K562 (cell line): ENCODE data around the gene SMG9. TPM values are rescaled to one million over a fixed set of nuclear protein-coding genes. Genes with fewer than 3 reads are reported as not detected.

Source experiments
- BCOR ChIP-seq: fragments of 450-650 bp; IDR thresholded peaks from 2 replicates; pipeline ENCODE4 v1.6.1; 2016
- BRD9 ChIP-seq: fragments of 450-650 bp; IDR thresholded peaks from 2 replicates; pipeline ENCODE4 v1.6.1; 2018; ENCODE audit warnings: low read depth; ENCODE audit not compliant: partially characterized antibody
- KAT7 ChIP-seq: sonication (generic); formaldehyde crosslinking; IDR thresholded peaks from 2 replicates; pipeline ENCODE4 v1.8.0; 2022; ENCODE audit warnings: missing genetic modification reagents, mild to moderate bottlenecking, borderline replicate concordance
- KDM5B ChIP-seq: fragments of 200-600 bp; sonication (generic); IDR thresholded peaks from 2 replicates; pipeline ENCODE4 v1.6.1; 2012; ENCODE audit warnings: low read depth, mild to moderate bottlenecking, moderate library complexity, low read length, control low read depth, inconsistent platforms; ENCODE audit not compliant: insufficient replicate concordance
- MAX ChIP-seq: sonication (generic); formaldehyde crosslinking; IDR thresholded peaks from 2 replicates; pipeline ENCODE4 v1.9.0; 2022; ENCODE audit warnings: mild to moderate bottlenecking, missing genetic modification reagents
- MTA2 ChIP-seq: fragments of 450-650 bp; IDR thresholded peaks from 2 replicates; pipeline ENCODE4 v1.6.1; 2016; ENCODE audit warnings: low read depth
- MTF1 ChIP-seq: fragments of 250-450 bp; sonication (Bioruptor Pico); IDR thresholded peaks from 2 replicates; pipeline ENCODE4 v1.9.0; 2021; ENCODE audit warnings: moderate library complexity, mild to moderate bottlenecking, inconsistent platforms, borderline replicate concordance
- POLR3A ChIP-seq: IDR thresholded peaks from 2 replicates; pipeline ENCODE4 v1.6.1; 2011; ENCODE audit warnings: borderline replicate concordance, mild to moderate bottlenecking, moderate library complexity; ENCODE audit not compliant: insufficient read length, insufficient read depth; ENCODE audit errors: extremely low read depth
- SMARCB1 ChIP-seq: IDR thresholded peaks from 2 replicates; pipeline ENCODE4 v1.6.1; 2011; ENCODE audit warnings: improper control_type of control experiment, low read depth; ENCODE audit not compliant: insufficient read length
- STAG1 ChIP-seq: sonication (generic); formaldehyde crosslinking; IDR thresholded peaks from 2 replicates; pipeline ENCODE4 v1.5.0; 2020; ENCODE audit warnings: missing genetic modification reagents, borderline replicate concordance
- STAT5B ChIP-seq: fragments of 250-450 bp; sonication (Bioruptor Pico); IDR thresholded peaks from 2 replicates; pipeline ENCODE4 v1.8.0; 2021; ENCODE audit warnings: mild to moderate bottlenecking, inconsistent platforms
- TAF15 ChIP-seq: fragments of 200-400 bp; formaldehyde crosslinking; IDR thresholded peaks from 2 replicates; pipeline ENCODE4 v1.6.1; 2017; ENCODE audit warnings: mild to moderate bottlenecking, low read depth, low read length, moderate library complexity
- ZBTB40 ChIP-seq, 2 experiments: fragments of 450-650 bp in 1 of 2; sonication (generic) in 1 of 2; formaldehyde crosslinking in 1 of 2; IDR thresholded peaks; 2 replicates each; pipeline versions ENCODE4 v1.7.1 to v1.9.0; 2016 to 2022; ENCODE audit warnings: inconsistent platforms in 1 of 2, mild to moderate bottlenecking in 1 of 2, missing genetic modification reagents in 1 of 2
- ZKSCAN1 ChIP-seq: fragments of 150-350 bp; IDR thresholded peaks from 2 replicates; pipeline ENCODE4 v1.6.1; 2016; ENCODE audit warnings: low read depth, low read length
- ZNF696 ChIP-seq: fragments of 250-450 bp; sonication (Bioruptor Pico); conservative IDR thresholded peaks from 2 replicates; pipeline ENCODE4 v1.4.0; 2020; ENCODE audit warnings: mild to moderate bottlenecking, moderate library complexity
- polyA plus RNA-seq, 8 experiments: library from polyadenylated mRNA; depleted of rRNA in 4 of 8; stranded (reverse) in 5 of 8; unstranded in 3 of 8; fragments of >200 nt; fragmentation: Nextera tagmentation in 2 of 8; fragmentation: Illumina TruSeq in 1 of 8; extraction: Ambion mirVana in 2 of 8; extraction: Trizol in 1 of 8; gene quantifications; 2 replicates each; pipeline versions ENCODE4 v1.2.1 to v1.2.3, GENCODE V29; 2011 to 2014; ENCODE audit warnings: inconsistent platforms in 1 of 8, missing spikeins in 1 of 8
- total RNA-seq, 7 experiments: library from RNA; depleted of rRNA in 6 of 7; stranded (reverse); fragments of >200 nt in 6 of 7; fragmentation: Illumina TruSeq in 2 of 7; extraction: Trizol in 2 of 7; gene quantifications; 2 replicates each; pipeline versions ENCODE4 v1.2.1 to v1.2.3, GENCODE V29; 2011 to 2021; ENCODE audit warnings: low replicate concordance in 1 of 7
- TF ChIP-seq, protein P1 (sequence below): sonication (generic); formaldehyde crosslinking; IDR thresholded peaks from 2 replicates; pipeline ENCODE4 v1.8.1; 2023; ENCODE audit warnings: mild to moderate bottlenecking, missing genetic modification reagents

SMG9 gene
- total and polyA plus RNA-seq, 9 of the 15 experiments (the other 6 are each of a cell fraction or from before 2014, with no cell fraction given) = 1.7 to 79.7 (median 40.2) TPM

DNA sequence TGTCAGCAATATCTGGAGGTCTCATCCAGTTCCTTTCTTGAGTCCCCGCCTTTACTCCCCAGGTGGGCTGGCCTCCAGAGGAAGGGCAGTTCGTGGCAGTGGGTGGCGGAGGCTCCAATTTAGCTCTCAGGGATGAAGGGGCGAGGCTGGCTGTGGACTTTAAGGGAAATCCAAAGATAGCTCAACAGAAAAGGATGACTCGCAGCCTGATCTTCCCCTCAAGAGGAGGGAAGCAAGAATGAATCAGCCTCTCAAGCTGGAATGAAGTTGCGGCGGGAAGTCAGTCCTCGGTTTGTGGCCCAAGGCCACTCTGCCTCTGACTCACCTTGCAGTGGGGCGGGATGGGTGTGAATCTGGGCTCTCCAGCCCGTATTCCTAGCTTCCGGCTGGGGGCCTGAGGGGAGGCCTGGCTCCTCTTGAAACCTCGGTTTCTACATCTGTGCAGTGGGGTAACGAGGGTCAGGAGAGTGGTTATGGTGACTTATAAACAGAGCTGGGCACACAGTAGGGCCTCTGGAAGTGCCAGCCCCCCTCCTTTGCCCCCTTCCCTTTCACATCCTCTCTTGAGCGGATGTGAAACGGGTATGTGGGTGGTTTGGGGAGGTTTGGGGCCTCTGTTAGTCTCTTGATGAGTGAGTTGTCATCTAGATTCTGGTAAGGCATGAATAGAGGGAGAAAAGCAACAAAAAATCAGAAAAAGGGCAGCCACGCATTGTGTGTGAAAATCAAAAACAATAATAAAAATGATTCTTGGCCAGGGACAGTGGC, 10.5 kb upstream of the SMG9 start (continued):
- TF ChIP-seq, protein P1, sequence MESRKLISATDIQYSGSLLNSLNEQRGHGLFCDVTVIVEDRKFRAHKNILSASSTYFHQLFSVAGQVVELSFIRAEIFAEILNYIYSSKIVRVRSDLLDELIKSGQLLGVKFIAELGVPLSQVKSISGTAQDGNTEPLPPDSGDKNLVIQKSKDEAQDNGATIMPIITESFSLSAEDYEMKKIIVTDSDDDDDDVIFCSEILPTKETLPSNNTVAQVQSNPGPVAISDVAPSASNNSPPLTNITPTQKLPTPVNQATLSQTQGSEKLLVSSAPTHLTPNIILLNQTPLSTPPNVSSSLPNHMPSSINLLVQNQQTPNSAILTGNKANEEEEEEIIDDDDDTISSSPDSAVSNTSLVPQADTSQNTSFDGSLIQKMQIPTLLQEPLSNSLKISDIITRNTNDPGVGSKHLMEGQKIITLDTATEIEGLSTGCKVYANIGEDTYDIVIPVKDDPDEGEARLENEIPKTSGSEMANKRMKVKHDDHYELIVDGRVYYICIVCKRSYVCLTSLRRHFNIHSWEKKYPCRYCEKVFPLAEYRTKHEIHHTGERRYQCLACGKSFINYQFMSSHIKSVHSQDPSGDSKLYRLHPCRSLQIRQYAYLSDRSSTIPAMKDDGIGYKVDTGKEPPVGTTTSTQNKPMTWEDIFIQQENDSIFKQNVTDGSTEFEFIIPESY (CRISPR knock-in tag) = no peak
- no peak for TF ChIP-seq MTF1 (CRISPR knock-in tag)
- peak; percentile 94 for TF ChIP-seq ZKSCAN1
- TF ChIP-seq ZNF696 (CRISPR knock-in tag) = no peak
- TF ChIP-seq ZBTB40 (IDR thresholded peaks at IDR 0.05) = no peak
- no peak for TF ChIP-seq ZBTB40 (CRISPR knock-in tag; IDR thresholded peaks at IDR 0.05)
- no peak for TF ChIP-seq KAT7 (CRISPR knock-in tag)
- no peak for TF ChIP-seq BRD9
- TF ChIP-seq SMARCB1 = no peak
- TF ChIP-seq STAT5B (CRISPR knock-in tag) = no peak
- peak; percentile 37; the same call in 1 of the 2 replicates for TF ChIP-seq MAX (CRISPR knock-in tag)
- no peak for TF ChIP-seq BCOR
- TF ChIP-seq STAG1 (CRISPR knock-in tag) = no peak
- no peak for TF ChIP-seq MTA2
- TF ChIP-seq POLR3A = no peak
- TF ChIP-seq KDM5B = no peak
- TF ChIP-seq TAF15 = no peak
